OCI-LY1 (cell line): ENCODE data around the gene AIMP1.

Source experiments
- H2AFZ ChIP-seq: fragments of 200-600 bp; sonication (generic), shearing (Covaris generic); 2 replicates; pipeline ENCODE4 v1.6.0; 2014; ENCODE audit warnings: antibody characterized with exemption, mild to moderate bottlenecking, low read length
- H3F3A ChIP-seq: fragments of 200-600 bp; sonication (generic), shearing (Covaris generic); 2 replicates; pipeline ENCODE4 v1.6.0; 2014; ENCODE audit warnings: mild to moderate bottlenecking, antibody characterized with exemption, low read length, moderate library complexity; ENCODE audit not compliant: insufficient read depth
- H3K27ac ChIP-seq: fragments of 200-600 bp; sonication (generic); 2 replicates; pipeline ENCODE4 v1.5.1; 2014; ENCODE audit warnings: low read length, mixed run types, mild to moderate bottlenecking, low read depth; ENCODE audit not compliant: poor library complexity, severe bottlenecking
- H3K27me3 ChIP-seq: fragments of 200-600 bp; sonication (generic); 2 replicates; pipeline ENCODE4 v1.6.0; 2014; ENCODE audit warnings: antibody characterized with exemption, mild to moderate bottlenecking, low read length, moderate library complexity; ENCODE audit not compliant: insufficient read depth
- H3K36me3 ChIP-seq: fragments of 200-600 bp; sonication (generic); 2 replicates; pipeline ENCODE4 v1.6.1; 2014; ENCODE audit warnings: mild to moderate bottlenecking, antibody characterized with exemption, low read length, moderate library complexity, mixed read lengths; ENCODE audit not compliant: insufficient read depth
- H3K4me1 ChIP-seq: fragments of 200-600 bp; sonication (generic); 2 replicates; pipeline ENCODE4 v1.5.1; 2014; ENCODE audit warnings: mild to moderate bottlenecking, low read length, moderate library complexity; ENCODE audit not compliant: insufficient read depth, severe bottlenecking
- H3K4me2 ChIP-seq: fragments of 200-600 bp; sonication (generic), shearing (Covaris generic); 2 replicates; pipeline ENCODE4 v1.6.1; 2014; ENCODE audit warnings: low read length
- H3K4me3 ChIP-seq: fragments of 200-600 bp; sonication (generic); 2 replicates; pipeline ENCODE4 v1.5.1; 2014; ENCODE audit warnings: low read length, low read depth, mild to moderate bottlenecking, mixed read lengths; ENCODE audit not compliant: poor library complexity, severe bottlenecking
- H3K79me2 ChIP-seq: fragments of 200-600 bp; shearing (Covaris generic); 2 replicates; pipeline ENCODE4 v1.6.1; 2016; ENCODE audit warnings: mixed run types, low read length, mixed read lengths; ENCODE audit not compliant: insufficient read depth
- H3K9ac ChIP-seq: fragments of 200-600 bp; sonication (generic), shearing (Covaris generic); 2 replicates; pipeline ENCODE4 v1.6.1; 2014; ENCODE audit warnings: mild to moderate bottlenecking, low read length, mixed read lengths
- H3K9me2 ChIP-seq: fragments of 200-600 bp; sonication (generic), shearing (Covaris generic); 2 replicates; pipeline ENCODE4 v1.6.1; 2014; ENCODE audit warnings: low read depth, mild to moderate bottlenecking, low read length, mixed read lengths
- H3K9me3 ChIP-seq: fragments of 200-600 bp; shearing (Covaris generic); 2 replicates; pipeline ENCODE4 v1.6.1; 2014; ENCODE audit warnings: low read length, mixed read lengths
- H4K20me1 ChIP-seq: fragments of 200-600 bp; sonication (generic), shearing (Covaris generic); 2 replicates; pipeline ENCODE4 v1.6.0; 2016; ENCODE audit warnings: mild to moderate bottlenecking, low read length; ENCODE audit not compliant: insufficient read depth
- EZH2 ChIP-seq: fragments of 200-600 bp; sonication (generic), shearing (Covaris generic); IDR thresholded peaks from 2 replicates; pipeline ENCODE4 v1.8.0; 2017; ENCODE audit warnings: borderline replicate concordance, mixed run types, mild to moderate bottlenecking, antibody characterized with exemption, low read length, moderate library complexity, mixed read lengths
- TF ChIP-seq, protein P1 (sequence below): fragments of 200-600 bp; sonication (generic), shearing (Covaris generic); IDR thresholded peaks from 2 replicates; pipeline ENCODE4 v1.5.1; 2017; ENCODE audit warnings: mild to moderate bottlenecking, antibody characterized with exemption, low read length, moderate library complexity, mixed read lengths

Gene AIMP1

DNA sequence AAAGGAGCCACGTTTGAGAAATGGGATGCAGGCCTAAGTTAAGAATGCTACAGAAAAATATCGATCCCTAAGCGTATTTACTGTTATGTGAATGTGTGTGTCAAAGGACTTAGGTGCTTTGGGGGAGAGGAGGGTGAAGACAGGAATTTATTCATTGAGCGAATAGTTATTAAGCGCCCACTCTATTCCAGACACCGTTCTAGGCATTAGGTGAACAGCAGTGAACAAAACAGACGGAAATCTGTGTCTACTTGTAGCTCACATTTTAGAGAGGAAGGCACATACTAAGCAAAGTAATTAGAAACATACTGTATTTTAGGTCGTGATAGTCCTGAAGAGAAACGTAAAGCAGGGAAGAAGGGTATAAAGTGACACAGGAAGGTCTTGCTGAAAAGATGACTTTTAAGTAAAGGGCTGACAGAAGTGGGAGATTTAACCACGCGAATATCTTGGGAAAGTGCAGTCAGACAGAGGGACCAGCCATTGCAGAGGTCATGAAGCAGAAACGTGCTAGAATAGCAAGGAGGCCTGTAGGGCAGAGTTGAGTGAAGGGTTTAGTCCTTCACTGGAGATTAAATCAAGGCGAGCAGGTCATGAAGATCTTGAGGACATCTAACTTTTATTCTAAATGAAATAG is 541 bp downstream of the AIMP1 start:
- no peaks in the 10 kb centered on the region for H4K20me1 ChIP-seq
- H3K4me1 ChIP-seq: peaks cover 30% of the 10 kb centered on the region
- H3K4me2 ChIP-seq: peak overlapping the region; percentile 86
- H3F3A ChIP-seq: no peaks in the 10 kb centered on the region; the same call in 1 of the 2 replicates
- peak overlapping the region; percentile 71 for H3K27ac ChIP-seq
- H3K9me3 ChIP-seq: no peaks in the 10 kb centered on the region
- H3K36me3 ChIP-seq: peaks cover 15% of the 10 kb centered on the region
- TF ChIP-seq, protein P1, sequence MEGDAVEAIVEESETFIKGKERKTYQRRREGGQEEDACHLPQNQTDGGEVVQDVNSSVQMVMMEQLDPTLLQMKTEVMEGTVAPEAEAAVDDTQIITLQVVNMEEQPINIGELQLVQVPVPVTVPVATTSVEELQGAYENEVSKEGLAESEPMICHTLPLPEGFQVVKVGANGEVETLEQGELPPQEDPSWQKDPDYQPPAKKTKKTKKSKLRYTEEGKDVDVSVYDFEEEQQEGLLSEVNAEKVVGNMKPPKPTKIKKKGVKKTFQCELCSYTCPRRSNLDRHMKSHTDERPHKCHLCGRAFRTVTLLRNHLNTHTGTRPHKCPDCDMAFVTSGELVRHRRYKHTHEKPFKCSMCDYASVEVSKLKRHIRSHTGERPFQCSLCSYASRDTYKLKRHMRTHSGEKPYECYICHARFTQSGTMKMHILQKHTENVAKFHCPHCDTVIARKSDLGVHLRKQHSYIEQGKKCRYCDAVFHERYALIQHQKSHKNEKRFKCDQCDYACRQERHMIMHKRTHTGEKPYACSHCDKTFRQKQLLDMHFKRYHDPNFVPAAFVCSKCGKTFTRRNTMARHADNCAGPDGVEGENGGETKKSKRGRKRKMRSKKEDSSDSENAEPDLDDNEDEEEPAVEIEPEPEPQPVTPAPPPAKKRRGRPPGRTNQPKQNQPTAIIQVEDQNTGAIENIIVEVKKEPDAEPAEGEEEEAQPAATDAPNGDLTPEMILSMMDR: no peak
- TF ChIP-seq EZH2: no peak
- peak overlapping the region; percentile 88 for H3K4me3 ChIP-seq
- peak overlapping the region; percentile 91 for H3K9ac ChIP-seq
- H3K27me3 ChIP-seq: no peaks in the 10 kb centered on the region
- H3K9me2 ChIP-seq: no peaks in the 10 kb centered on the region
- H3K79me2 ChIP-seq: peaks cover 49% of the 10 kb centered on the region
- peak overlapping the region; percentile 8; the same call in 1 of the 2 replicates for H2AFZ ChIP-seq

DNA sequence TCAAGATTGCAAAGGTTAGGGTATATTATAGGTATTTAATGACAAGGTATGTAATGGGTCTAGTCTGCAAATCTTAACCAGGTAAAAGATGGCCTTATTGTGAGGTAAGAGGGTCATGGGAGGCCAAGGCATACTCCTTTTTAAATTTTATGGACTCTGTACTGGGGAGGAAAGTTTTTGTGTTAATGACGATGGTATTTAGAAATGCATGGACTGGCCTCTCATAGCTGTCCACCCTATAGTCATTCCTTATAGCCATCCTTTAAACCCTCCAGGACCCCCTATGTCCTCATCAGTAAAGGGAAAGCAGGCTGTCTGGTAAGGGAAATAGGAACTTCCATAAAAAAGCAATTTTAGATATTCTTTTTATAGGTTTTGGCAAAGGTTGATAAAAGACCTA is 1.5 kb downstream of the AIMP1 start:
- Histone ChIP-seq H3F3A (no peaks in the 10 kb centered on the region; the same call in 1 of the 2 replicates), H3K4me2 (peak overlapping the region; percentile 86), H3K27me3 (no peaks in the 10 kb centered on the region), H3K9me2 (no peaks in the 10 kb centered on the region), H3K36me3 (peaks cover 15% of the 10 kb centered on the region), H3K9me3 (no peaks in the 10 kb centered on the region), H3K4me1 (peaks cover 30% of the 10 kb centered on the region), H3K9ac (peak overlapping the region; percentile 91; the same call in 1 of the 2 replicates), H3K79me2 (peaks cover 50% of the 10 kb centered on the region), H2AFZ (no peak overlapping the region), H3K4me3 (peak overlapping the region; percentile 88), H4K20me1 (no peaks in the 10 kb centered on the region), H3K27ac (no peak overlapping the region)
- no peak for TF ChIP-seq EZH2
- TF ChIP-seq, protein P1: no peak

DNA sequence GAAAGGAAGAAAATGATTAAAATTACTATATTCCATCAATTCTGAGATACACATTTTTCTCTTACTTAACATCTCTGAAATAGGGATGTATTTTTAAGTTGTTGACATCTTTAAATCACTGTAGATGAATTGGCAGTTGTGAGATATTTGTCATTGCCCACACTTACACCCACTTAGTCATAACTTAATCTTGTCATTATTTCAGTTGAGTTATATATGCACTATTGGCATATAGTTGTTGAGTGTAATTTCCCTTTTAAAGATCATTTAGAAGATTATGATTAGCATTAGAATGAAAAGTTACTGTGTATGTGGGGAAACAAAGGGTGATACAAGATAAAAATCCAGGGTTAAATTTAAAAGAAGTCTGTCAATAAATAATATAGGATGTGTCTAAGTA is 2.2 kb downstream of the AIMP1 start:
- H3K79me2 ChIP-seq: peaks cover 54% of the 10 kb centered on the region
- TF ChIP-seq EZH2: no peak
- TF ChIP-seq, protein P1: no peak
- H3K4me2 ChIP-seq: no peak overlapping the region
- H3K9me2 ChIP-seq: no peaks in the 10 kb centered on the region
- peaks cover 19% of the 10 kb centered on the region for H3K36me3 ChIP-seq
- no peaks in the 10 kb centered on the region for H3K9me3 ChIP-seq
- H3K4me3 ChIP-seq: no peak overlapping the region
- H3F3A ChIP-seq: no peaks in the 10 kb centered on the region; the same call in 1 of the 2 replicates
- no peak overlapping the region for H3K27ac ChIP-seq
- H3K4me1 ChIP-seq: peaks cover 30% of the 10 kb centered on the region
- no peaks in the 10 kb centered on the region for H3K27me3 ChIP-seq
- H4K20me1 ChIP-seq: no peaks in the 10 kb centered on the region
- H2AFZ ChIP-seq: no peak overlapping the region
- H3K9ac ChIP-seq: no peak overlapping the region
